ENCODE results near the gene CYP21A2.
A peak's percentile ranks its signal among the peaks of the same experiment; 100 is the strongest.

Gene CYP21A2

GRCh38 chr6:32075781-32076180 is 37.6 kb downstream of the CYP21A2 start:
- H3K4me2 ChIP-seq (ENCODE audit: low read length), result no peak overlapping the region
- no peak overlapping the region for H3K4me3 ChIP-seq (ENCODE audit: low read depth, low read length)
- no peaks in the 10 kb centered on the region for H3K36me3 ChIP-seq (ENCODE audit: control insufficient read depth in 1 of 2, insufficient read depth in 2 of 2, low read length in 2 of 2)
- H3K4me1 ChIP-seq (ENCODE audit: control insufficient read depth in 1 of 2, insufficient read depth in 2 of 2, low read length in 2 of 2), result peaks cover 14 to 15% of the 10 kb centered on the region in 2 experiments
- no peak overlapping the region for H3K9ac ChIP-seq (ENCODE audit: low read length)
- H4K8ac ChIP-seq (ENCODE audit: low read depth, low read length), result no peak overlapping the region
- H3K79me2 ChIP-seq (ENCODE audit: control insufficient read depth, insufficient read depth, low read length, poor library complexity), result no peaks in the 10 kb centered on the region
- no peak overlapping the region for H3K27ac ChIP-seq (ENCODE audit: low read depth, low read length)
- no peak overlapping the region for H4K12ac ChIP-seq (ENCODE audit: low read depth, low read length)
- no peak overlapping the region for H3K23ac ChIP-seq (ENCODE audit: low read length)
- H2BK120ac ChIP-seq (ENCODE audit: insufficient read depth, low read length, poor library complexity), result no peak overlapping the region
- no peak overlapping the region for H3K18ac ChIP-seq (ENCODE audit: low read length)
- H3K4ac ChIP-seq (ENCODE audit: low read depth, low read length), result no peak overlapping the region
- no peak overlapping the region for H2AFZ ChIP-seq (ENCODE audit: insufficient read depth, low read length, poor library complexity)
- no peak overlapping the region for H2BK5ac ChIP-seq (ENCODE audit: low read depth, low read length, poor library complexity)
- H2BK12ac ChIP-seq (ENCODE audit: low read length), result no peak overlapping the region
- no peak overlapping the region for H4K91ac ChIP-seq (ENCODE audit: low read depth, low read length)
- no peaks in the 10 kb centered on the region for H3K79me1 ChIP-seq (ENCODE audit: low read length)
- H3K9me3 ChIP-seq (ENCODE audit: insufficient read depth, low read depth, low read length), result no peaks in the 10 kb centered on the region
- no CpG with 5 or more reads among the region's 3 CpGs for WGBS (ENCODE audit: extremely low coverage, insufficient coverage, insufficient read length)
- no peaks in the 10 kb centered on the region for H3K27me3 ChIP-seq (ENCODE audit: insufficient read depth, low read length)
- DNase-seq, result peak; percentile 49 to 54
- no peak overlapping the region for H3K14ac ChIP-seq (ENCODE audit: low read length)
- no peak overlapping the region for H2AK5ac ChIP-seq (ENCODE audit: low read length)

GRCh38 chr6:32076321-32076809 is 38.1 kb downstream of the CYP21A2 start:
- H3K23ac ChIP-seq (ENCODE audit: low read length), result no peak overlapping the region
- no peak overlapping the region for H2AFZ ChIP-seq (ENCODE audit: insufficient read depth, low read length, poor library complexity)
- no peak overlapping the region for H2BK5ac ChIP-seq (ENCODE audit: low read depth, low read length, poor library complexity)
- peak; percentile 43 to 62 for DNase-seq
- no peak overlapping the region for H3K27ac ChIP-seq (ENCODE audit: low read depth, low read length)
- H4K12ac ChIP-seq (ENCODE audit: low read depth, low read length), result no peak overlapping the region
- H2AK5ac ChIP-seq (ENCODE audit: low read length), result no peak overlapping the region
- no peak overlapping the region for H4K8ac ChIP-seq (ENCODE audit: low read depth, low read length)
- WGBS (ENCODE audit: extremely low coverage, insufficient coverage, insufficient read length), result no CpG with 5 or more reads among the region's 12 CpGs
- H3K4me2 ChIP-seq (ENCODE audit: low read length), result no peak overlapping the region
- H3K4me3 ChIP-seq (ENCODE audit: low read depth, low read length), result no peak overlapping the region
- H2BK120ac ChIP-seq (ENCODE audit: insufficient read depth, low read length, poor library complexity), result peak overlapping the region; percentile 6
- H3K9ac ChIP-seq (ENCODE audit: low read length), result no peak overlapping the region
- H3K79me2 ChIP-seq (ENCODE audit: control insufficient read depth, insufficient read depth, low read length, poor library complexity), result no peaks in the 10 kb centered on the region
- H3K36me3 ChIP-seq (ENCODE audit: control insufficient read depth in 1 of 2, insufficient read depth in 2 of 2, low read length in 2 of 2), result no peaks in the 10 kb centered on the region
- no peaks in the 10 kb centered on the region for H3K27me3 ChIP-seq (ENCODE audit: insufficient read depth, low read length)
- H3K79me1 ChIP-seq (ENCODE audit: low read length), result no peaks in the 10 kb centered on the region
- H3K4ac ChIP-seq (ENCODE audit: low read depth, low read length), result no peak overlapping the region
- no peak overlapping the region for H3K18ac ChIP-seq (ENCODE audit: low read length)
- H2BK12ac ChIP-seq (ENCODE audit: low read length), result no peak overlapping the region
- H3K14ac ChIP-seq (ENCODE audit: low read length), result no peak overlapping the region
- H3K9me3 ChIP-seq (ENCODE audit: insufficient read depth, low read depth, low read length), result no peaks in the 10 kb centered on the region
- H4K91ac ChIP-seq (ENCODE audit: low read depth, low read length), result no peak overlapping the region
- H3K4me1 ChIP-seq (ENCODE audit: control insufficient read depth in 1 of 2, insufficient read depth in 2 of 2, low read length in 2 of 2), result peaks cover 15 to 17% of the 10 kb centered on the region in 2 experiments

- Histone ChIP-seq H3K4me2 (ENCODE audit: low read length) (no peak overlapping the region), H3K4ac (ENCODE audit: low read depth, low read length) (no peak overlapping the region), H3K14ac (ENCODE audit: low read length) (no peak overlapping the region), H3K9ac (ENCODE audit: low read length) (no peak overlapping the region), H2BK5ac (ENCODE audit: low read depth, low read length, poor library complexity) (no peak overlapping the region), H3K23ac (ENCODE audit: low read length) (no peak overlapping the region), H2BK12ac (ENCODE audit: low read length) (peak overlapping the region; percentile 12), H3K9me3 (ENCODE audit: insufficient read depth, low read depth, low read length) (no peaks in the 10 kb centered on the region), H2BK120ac (ENCODE audit: insufficient read depth, low read length, poor library complexity) (no peak overlapping the region), H3K27ac (ENCODE audit: low read depth, low read length) (no peak overlapping the region), H3K79me1 (ENCODE audit: low read length) (no peaks in the 10 kb centered on the region), H3K79me2 (ENCODE audit: control insufficient read depth, insufficient read depth, low read length, poor library complexity) (no peaks in the 10 kb centered on the region), H4K12ac (ENCODE audit: low read depth, low read length) (no peak overlapping the region), H2AFZ (ENCODE audit: insufficient read depth, low read length, poor library complexity) (no peak overlapping the region), H3K18ac (ENCODE audit: low read length) (no peak overlapping the region), H2AK5ac (ENCODE audit: low read length) (peak overlapping the region; percentile 20), H4K8ac (ENCODE audit: low read depth, low read length) (no peak overlapping the region), H3K27me3 (ENCODE audit: insufficient read depth, low read length) (no peaks in the 10 kb centered on the region), H3K36me3 (ENCODE audit: control insufficient read depth in 1 of 2, insufficient read depth in 2 of 2, low read length in 2 of 2) (no peaks in the 10 kb centered on the region), H3K4me3 (ENCODE audit: low read depth, low read length) (no peak overlapping the region), H4K91ac (ENCODE audit: low read depth, low read length) (no peak overlapping the region), H3K4me1 (ENCODE audit: control insufficient read depth in 1 of 2, insufficient read depth in 2 of 2, low read length in 2 of 2) (peaks cover 15 to 17% of the 10 kb centered on the region in 2 experiments)
- no CpG with 5 or more reads among the region's 7 CpGs for WGBS (ENCODE audit: extremely low coverage, insufficient coverage, insufficient read length)
- no peak for DNase-seq
Measured at GRCh38 chr6:32079566-32080290, 41.5 kb downstream of the CYP21A2 start.

GRCh38 chr6:32081168-32081990 is 43.2 kb downstream of the CYP21A2 start:
- no peak overlapping the region for H2BK12ac ChIP-seq (ENCODE audit: low read length)
- H4K8ac ChIP-seq (ENCODE audit: low read depth, low read length), result no peak overlapping the region
- WGBS (ENCODE audit: extremely low coverage, insufficient coverage, insufficient read length), result no CpG with 5 or more reads among the region's 22 CpGs
- no peak overlapping the region for H3K4me3 ChIP-seq (ENCODE audit: low read depth, low read length)
- H3K4me2 ChIP-seq (ENCODE audit: low read length), result no peak overlapping the region
- H2BK120ac ChIP-seq (ENCODE audit: insufficient read depth, low read length, poor library complexity), result no peak overlapping the region
- H3K79me1 ChIP-seq (ENCODE audit: low read length), result no peaks in the 10 kb centered on the region
- no peak overlapping the region for H3K9ac ChIP-seq (ENCODE audit: low read length)
- H2AK5ac ChIP-seq (ENCODE audit: low read length), result no peak overlapping the region
- H3K4ac ChIP-seq (ENCODE audit: low read depth, low read length), result no peak overlapping the region
- no peak overlapping the region for H2AFZ ChIP-seq (ENCODE audit: insufficient read depth, low read length, poor library complexity)
- H4K12ac ChIP-seq (ENCODE audit: low read depth, low read length), result no peak overlapping the region
- no peak overlapping the region for H3K23ac ChIP-seq (ENCODE audit: low read length)
- H4K91ac ChIP-seq (ENCODE audit: low read depth, low read length), result no peak overlapping the region
- H3K4me1 ChIP-seq (ENCODE audit: control insufficient read depth in 1 of 2, insufficient read depth in 2 of 2, low read length in 2 of 2), result peaks cover 4 to 5% of the 10 kb centered on the region in 2 experiments
- H3K36me3 ChIP-seq (ENCODE audit: control insufficient read depth in 1 of 2, insufficient read depth in 2 of 2, low read length in 2 of 2), result no peaks in the 10 kb centered on the region
- no peak overlapping the region for H3K18ac ChIP-seq (ENCODE audit: low read length)
- H3K9me3 ChIP-seq (ENCODE audit: insufficient read depth, low read depth, low read length), result no peaks in the 10 kb centered on the region
- no peak for DNase-seq
- H3K79me2 ChIP-seq (ENCODE audit: control insufficient read depth, insufficient read depth, low read length, poor library complexity), result no peaks in the 10 kb centered on the region
- no peaks in the 10 kb centered on the region for H3K27me3 ChIP-seq (ENCODE audit: insufficient read depth, low read length)
- H3K14ac ChIP-seq (ENCODE audit: low read length), result no peak overlapping the region
- H3K27ac ChIP-seq (ENCODE audit: low read depth, low read length), result no peak overlapping the region
- no peak overlapping the region for H2BK5ac ChIP-seq (ENCODE audit: low read depth, low read length, poor library complexity)
